ENCODE results near the gene B4GAT1.

GRCh38 chr11:66361502-66361941 lies 14.1 kb upstream of the B4GAT1 start:
- TF ChIP-seq POLR2A (IDR thresholded peaks at IDR 0.05; ENCODE audit: low read depth, low read length) (no peak), POLR2AphosphoS5 (IDR thresholded peaks at IDR 0.05; ENCODE audit: low read depth, low read length) (no peak), TAF1 (IDR thresholded peaks at IDR 0.05; ENCODE audit: low read depth, low read length) (no peak), POU2F2 (IDR thresholded peaks at IDR 0.05; ENCODE audit: low read depth, low read length) (no peak)
